ENCODE data around the gene ADAMTS9. TPM values are rescaled to one million over a fixed set of nuclear protein-coding genes. Genes with fewer than 3 reads are reported as not detected.

ADAMTS9 gene
- total and polyA plus RNA-seq, 2 of the 13 experiments (the other 11 are each of a cell fraction or from before 2014, with no cell fraction given), result 0.02 to 0.09 TPM

- FAIRE-seq (no peak), ATAC-seq (no peak), DNase-seq (ENCODE audit: low spot score) (no peak)
- H3K9me3 ChIP-seq (ENCODE audit: low read length), result no peaks in the 10 kb centered on the region
- in situ Hi-C loops (cut with HindIII; ENCODE audit: extremely low pct_ligation_motif_present, low pct_unique_long_range_greater_than_20kb), result no loop called here
- H3K9ac ChIP-seq (ENCODE audit: insufficient read depth, low read depth, low read length), result no peak overlapping the region
- H3K36me3 ChIP-seq (replicated peaks in 1 of 2; ENCODE audit: control insufficient read depth in 1 of 2, insufficient read depth in 2 of 2, low read length in 2 of 2), result no peaks in the 10 kb centered on the region
- no TSS peak for BruUV-seq (replicated peaks)
- ChIA-PET POLR2A (no interaction called here), CTCF (ENCODE audit: low intra/inter-chr PET ratio, low total read pairs) (no interaction called here)
- intact Hi-C loops (cut with micrococcal nuclease; ENCODE audit: unreplicated experiment), result no loop called here
- H4K20me1 ChIP-seq (ENCODE audit: insufficient read depth, low read length), result no peaks in the 10 kb centered on the region
- H3K4me1 ChIP-seq (ENCODE audit: insufficient read depth, low read length), result no peaks in the 10 kb centered on the region
- H3K79me2 ChIP-seq (ENCODE audit: insufficient read depth, low read length), result no peaks in the 10 kb centered on the region
- H3K27ac ChIP-seq (ENCODE audit: extremely low read length, insufficient read depth, low read length), result no peak overlapping the region
- H2AFZ ChIP-seq (ENCODE audit: low read length), result no peak overlapping the region
- no peak for TF ChIP-seq ZNF224 (CRISPR knock-in tag; IDR thresholded peaks at IDR 0.05)
- TF ChIP-seq, protein P1, sequence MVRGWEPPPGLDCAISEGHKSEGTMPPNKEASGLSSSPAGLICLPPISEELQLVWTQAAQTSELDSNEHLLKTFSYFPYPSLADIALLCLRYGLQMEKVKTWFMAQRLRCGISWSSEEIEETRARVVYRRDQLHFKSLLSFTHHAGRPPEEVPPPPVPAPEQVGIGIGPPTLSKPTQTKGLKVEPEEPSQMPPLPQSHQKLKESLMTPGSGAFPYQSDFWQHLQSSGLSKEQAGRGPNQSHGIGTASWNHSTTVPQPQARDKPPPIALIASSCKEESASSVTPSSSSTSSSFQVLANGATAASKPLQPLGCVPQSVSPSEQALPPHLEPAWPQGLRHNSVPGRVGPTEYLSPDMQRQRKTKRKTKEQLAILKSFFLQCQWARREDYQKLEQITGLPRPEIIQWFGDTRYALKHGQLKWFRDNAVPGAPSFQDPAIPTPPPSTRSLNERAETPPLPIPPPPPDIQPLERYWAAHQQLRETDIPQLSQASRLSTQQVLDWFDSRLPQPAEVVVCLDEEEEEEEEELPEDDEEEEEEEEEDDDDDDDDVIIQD (CRISPR knock-in tag; IDR thresholded peaks at IDR 0.05; ENCODE audit: low read depth), result no peak
- H3K4me3 ChIP-seq (replicated peaks in 1 of 3; ENCODE audit: insufficient read depth in 1 of 3, low read depth in 2 of 3, low read length in 3 of 3), result no peak overlapping the region
- WGBS (ENCODE audit: low lambda C conversion rate), result 49% methylated on average over 4 of the region's 4 CpGs
- H3K4me2 ChIP-seq (ENCODE audit: low read depth, low read length), result no peak overlapping the region
- no peaks in the 10 kb centered on the region; a peak in 1 of 5 replicates for H3K27me3 ChIP-seq (ENCODE audit: control insufficient read depth in 1 of 2, insufficient read depth in 2 of 2, low read length in 2 of 2)
Observed at GRCh38 chr3:64612082-64612860, 75.5 kb downstream of the ADAMTS9 start.

DNA sequence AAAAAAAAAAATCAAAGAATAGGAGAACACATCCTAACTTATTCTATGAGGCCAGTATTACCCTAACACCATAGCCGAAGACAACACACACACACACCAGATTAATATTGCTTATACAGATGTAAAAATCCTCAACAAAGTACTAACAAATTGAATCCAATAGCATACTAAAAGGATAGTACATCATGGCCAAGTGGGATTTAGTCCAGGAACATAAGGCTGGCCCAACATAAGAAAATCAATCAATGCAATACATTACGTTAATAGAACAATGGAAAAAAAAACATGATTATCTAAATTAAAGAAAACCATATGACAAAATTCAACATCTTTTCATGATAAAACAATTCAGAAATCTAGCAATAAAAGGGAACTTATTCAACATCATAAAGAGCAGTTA, 79.1 kb downstream of the ADAMTS9 start:
- ATAC-seq, result no peak
- in situ Hi-C loops (cut with HindIII; ENCODE audit: extremely low pct_ligation_motif_present, low pct_unique_long_range_greater_than_20kb), result no loop called here
- no peak overlapping the region for H3K4me2 ChIP-seq (ENCODE audit: low read depth, low read length)
- no peak for DNase-seq (ENCODE audit: low spot score)
- H3K9me3 ChIP-seq (ENCODE audit: low read length), result no peaks in the 10 kb centered on the region
- H3K4me3 ChIP-seq (replicated peaks in 1 of 3; ENCODE audit: insufficient read depth in 1 of 3, low read depth in 2 of 3, low read length in 3 of 3), result no peak overlapping the region
- no TSS peak for BruUV-seq (replicated peaks)
- TF ChIP-seq PTBP1 (IDR thresholded peaks at IDR 0.05; ENCODE audit: low read depth, low read length, poor library complexity, severe bottlenecking) (no peak), ZSCAN22 (CRISPR knock-in tag; IDR thresholded peaks at IDR 0.05) (no peak), KAT7 (CRISPR knock-in tag; IDR thresholded peaks at IDR 0.05; ENCODE audit: borderline replicate concordance) (no peak), FOXO1 (CRISPR knock-in tag; IDR thresholded peaks at IDR 0.05) (no peak), ZNF614 (CRISPR knock-in tag; IDR thresholded peaks at IDR 0.05; ENCODE audit: borderline replicate concordance) (no peak)
- TF ChIP-seq, protein P2, sequence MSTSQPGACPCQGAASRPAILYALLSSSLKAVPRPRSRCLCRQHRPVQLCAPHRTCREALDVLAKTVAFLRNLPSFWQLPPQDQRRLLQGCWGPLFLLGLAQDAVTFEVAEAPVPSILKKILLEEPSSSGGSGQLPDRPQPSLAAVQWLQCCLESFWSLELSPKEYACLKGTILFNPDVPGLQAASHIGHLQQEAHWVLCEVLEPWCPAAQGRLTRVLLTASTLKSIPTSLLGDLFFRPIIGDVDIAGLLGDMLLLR (CRISPR knock-in tag; IDR thresholded peaks at IDR 0.05), result no peak
- H3K9ac ChIP-seq (ENCODE audit: insufficient read depth, low read depth, low read length), result no peak overlapping the region
- no peaks in the 10 kb centered on the region for H3K27me3 ChIP-seq (ENCODE audit: control insufficient read depth in 1 of 2, insufficient read depth in 2 of 2, low read length in 2 of 2)
- H3K4me1 ChIP-seq (ENCODE audit: insufficient read depth, low read length), result no peaks in the 10 kb centered on the region
- POLR2A ChIA-PET, result no interaction called here
- intact Hi-C loops (cut with micrococcal nuclease; ENCODE audit: unreplicated experiment), result no loop called here
- H3K27ac ChIP-seq (ENCODE audit: extremely low read length, insufficient read depth, low read length), result no peak overlapping the region
- no peak for FAIRE-seq
- H4K20me1 ChIP-seq (ENCODE audit: insufficient read depth, low read length), result no peaks in the 10 kb centered on the region
- CTCF ChIA-PET (ENCODE audit: low intra/inter-chr PET ratio, low total read pairs), result no interaction called here
- 85% methylated on average over 2 of the region's 2 CpGs for WGBS (ENCODE audit: low lambda C conversion rate)
- no peaks in the 10 kb centered on the region for H3K36me3 ChIP-seq (replicated peaks in 1 of 2; ENCODE audit: control insufficient read depth in 1 of 2, insufficient read depth in 2 of 2, low read length in 2 of 2)
- no peak overlapping the region for H2AFZ ChIP-seq (ENCODE audit: low read length)
- no peaks in the 10 kb centered on the region for H3K79me2 ChIP-seq (ENCODE audit: insufficient read depth, low read length)
